WTC11 (cell line): ENCODE measurements around the gene MYH14. TPM values are rescaled to one million over a fixed set of nuclear protein-coding genes. Genes with fewer than 3 reads are reported as not detected.

Experiments
- ATAC-seq: fragments of 200-7000 bp; cut with Tn5 transposase; 2 replicates; pipeline ENCODE4 v1.10.0; 2021; ENCODE audit warnings: mild to moderate bottlenecking, moderate library complexity
- CTCF ChIA-PET: fragments of 300-600 bp; sonication (Branson Sonifier 250); formaldehyde crosslinking; loops from one replicate; lab custom pipeline; 2021; ENCODE audit warnings: antibody characterized with exemption; lab: Charles Lee
- POLR2A ChIA-PET: fragments of 350-600 bp; sonication (Branson Sonifier 250); formaldehyde crosslinking; loops from one replicate; lab custom pipeline; 2021; ENCODE audit warnings: antibody characterized with exemption; lab: Charles Lee
- DNase-seq: peaks from one replicate; pipeline ENCODE4 v3.0.0; 2021; ENCODE audit warnings: low spot score
- H3K27ac Mint-ChIP-seq: 2 replicates; pipeline ENCODE4 v1.8.0; 2021; ENCODE audit warnings: mixed read lengths
- H3K27me3 Mint-ChIP-seq: 2 replicates; pipeline ENCODE4 v1.8.0; 2021; ENCODE audit warnings: low read depth, mild to moderate bottlenecking, moderate library complexity, mixed read lengths
- H3K36me3 Mint-ChIP-seq: 2 replicates; pipeline ENCODE4 v1.8.0; 2021; ENCODE audit warnings: mixed read lengths
- H3K4me1 Mint-ChIP-seq: 2 replicates; pipeline ENCODE4 v1.8.0; 2022; ENCODE audit warnings: mixed read lengths
- H3K4me3 Mint-ChIP-seq: 2 replicates; pipeline ENCODE4 v1.8.0; 2021; ENCODE audit warnings: mild to moderate bottlenecking, moderate library complexity, mixed read lengths
- H3K9me3 Mint-ChIP-seq: 2 replicates; pipeline ENCODE4 v1.8.0; 2021; ENCODE audit warnings: mixed read lengths
- ATF1 ChIP-seq: sonication (generic); formaldehyde crosslinking; IDR thresholded peaks from 2 replicates; pipeline ENCODE4 v1.8.1; 2023; ENCODE audit warnings: mild to moderate bottlenecking, moderate library complexity, missing genetic modification reagents
- HMGA2 ChIP-seq: fragments of 250-450 bp; sonication (Bioruptor Pico); IDR thresholded peaks from 2 replicates; pipeline ENCODE4 v1.4.0; 2021; ENCODE audit warnings: mild to moderate bottlenecking, moderate library complexity
- MXD4 ChIP-seq: fragments of 250-450 bp; sonication (Bioruptor Pico); IDR thresholded peaks from 2 replicates; pipeline ENCODE4 v1.8.0; 2021; ENCODE audit warnings: mild to moderate bottlenecking, moderate library complexity, borderline replicate concordance
- TEAD4 ChIP-seq: sonication (generic); formaldehyde crosslinking; IDR thresholded peaks from 2 replicates; pipeline ENCODE4 v1.8.0; 2022; ENCODE audit warnings: mild to moderate bottlenecking, missing genetic modification reagents
- ZBTB21 ChIP-seq: sonication (generic); formaldehyde crosslinking; IDR thresholded peaks from 2 replicates; pipeline ENCODE4 v1.8.1; 2023; ENCODE audit warnings: mild to moderate bottlenecking, missing genetic modification reagents, borderline replicate concordance
- ZNF423 ChIP-seq: fragments of 250-450 bp; sonication (Bioruptor Pico); IDR thresholded peaks from 2 replicates; pipeline ENCODE4 v2.1.2; 2022; ENCODE audit warnings: mild to moderate bottlenecking, moderate library complexity
- total RNA-seq: library from RNA; stranded (reverse); gene quantifications from 3 replicates; pipeline ENCODE4 v1.2.3, GENCODE V29; 2021
- TF ChIP-seq, protein P1 (sequence below): fragments of 250-450 bp; sonication (Bioruptor Pico); IDR thresholded peaks from 2 replicates; pipeline ENCODE4 v1.9.0; 2021; ENCODE audit warnings: mild to moderate bottlenecking
- TF ChIP-seq, protein P2 (sequence below): fragments of 250-450 bp; sonication (Bioruptor Pico); conservative IDR thresholded peaks from 2 replicates; pipeline ENCODE4 v1.9.0; 2021; ENCODE audit warnings: mild to moderate bottlenecking
- TF ChIP-seq, protein P3 (sequence below): sonication (generic); formaldehyde crosslinking; IDR thresholded peaks from 2 replicates; pipeline ENCODE4 v1.8.1; 2023; ENCODE audit warnings: mild to moderate bottlenecking, missing genetic modification reagents
- TF ChIP-seq, protein P4 (sequence below): sonication (generic); formaldehyde crosslinking; IDR thresholded peaks from 2 replicates; pipeline ENCODE4 v1.8.1; 2023; ENCODE audit warnings: mild to moderate bottlenecking, missing genetic modification reagents, moderate library complexity
- TF ChIP-seq, protein P5 (sequence below): fragments of 250-450 bp; sonication (Bioruptor Pico); IDR thresholded peaks from 2 replicates; pipeline ENCODE4 v1.9.0; 2021; ENCODE audit warnings: mild to moderate bottlenecking
- TF ChIP-seq, protein P6 (sequence below): sonication (generic); formaldehyde crosslinking; IDR thresholded peaks from 2 replicates; pipeline ENCODE4 v1.8.1; 2022; ENCODE audit warnings: mild to moderate bottlenecking, moderate library complexity, missing genetic modification reagents

MYH14 gene
- total RNA-seq, 1 experiment from 2014 or later: 25.8 TPM

DNA sequence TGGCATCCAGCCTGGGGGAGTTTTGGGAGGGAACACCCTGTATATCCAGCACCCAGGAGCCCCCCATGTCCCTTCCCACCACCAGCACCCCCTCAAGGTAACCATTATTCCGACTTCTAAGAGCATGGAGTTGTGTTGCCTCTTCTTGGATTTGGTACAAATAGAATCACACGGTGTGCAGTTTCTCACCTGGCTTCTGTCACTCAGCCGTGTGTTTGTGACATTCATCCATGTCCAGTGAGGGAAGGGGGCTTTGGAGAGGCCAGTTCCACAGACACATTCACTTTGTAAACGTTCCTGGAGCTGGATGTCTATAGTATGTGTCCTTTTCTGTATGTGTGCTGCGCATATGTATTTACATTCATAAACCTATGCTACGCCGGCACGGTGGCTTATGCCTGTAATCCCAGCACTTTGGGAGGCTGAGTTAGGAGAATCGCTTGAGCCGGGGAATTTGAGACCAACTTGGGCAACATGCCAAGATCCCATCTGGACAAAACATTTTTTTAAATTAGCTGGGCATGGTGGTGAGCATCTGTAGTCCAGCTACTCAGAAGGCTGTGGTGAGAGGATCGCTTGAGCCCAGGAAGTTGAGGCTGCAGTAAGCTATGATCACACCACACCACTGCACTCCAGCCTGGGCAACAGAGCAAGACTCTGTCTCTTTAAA is 36.6 kb downstream of the MYH14 start (continued):
- TF ChIP-seq, protein P1, sequence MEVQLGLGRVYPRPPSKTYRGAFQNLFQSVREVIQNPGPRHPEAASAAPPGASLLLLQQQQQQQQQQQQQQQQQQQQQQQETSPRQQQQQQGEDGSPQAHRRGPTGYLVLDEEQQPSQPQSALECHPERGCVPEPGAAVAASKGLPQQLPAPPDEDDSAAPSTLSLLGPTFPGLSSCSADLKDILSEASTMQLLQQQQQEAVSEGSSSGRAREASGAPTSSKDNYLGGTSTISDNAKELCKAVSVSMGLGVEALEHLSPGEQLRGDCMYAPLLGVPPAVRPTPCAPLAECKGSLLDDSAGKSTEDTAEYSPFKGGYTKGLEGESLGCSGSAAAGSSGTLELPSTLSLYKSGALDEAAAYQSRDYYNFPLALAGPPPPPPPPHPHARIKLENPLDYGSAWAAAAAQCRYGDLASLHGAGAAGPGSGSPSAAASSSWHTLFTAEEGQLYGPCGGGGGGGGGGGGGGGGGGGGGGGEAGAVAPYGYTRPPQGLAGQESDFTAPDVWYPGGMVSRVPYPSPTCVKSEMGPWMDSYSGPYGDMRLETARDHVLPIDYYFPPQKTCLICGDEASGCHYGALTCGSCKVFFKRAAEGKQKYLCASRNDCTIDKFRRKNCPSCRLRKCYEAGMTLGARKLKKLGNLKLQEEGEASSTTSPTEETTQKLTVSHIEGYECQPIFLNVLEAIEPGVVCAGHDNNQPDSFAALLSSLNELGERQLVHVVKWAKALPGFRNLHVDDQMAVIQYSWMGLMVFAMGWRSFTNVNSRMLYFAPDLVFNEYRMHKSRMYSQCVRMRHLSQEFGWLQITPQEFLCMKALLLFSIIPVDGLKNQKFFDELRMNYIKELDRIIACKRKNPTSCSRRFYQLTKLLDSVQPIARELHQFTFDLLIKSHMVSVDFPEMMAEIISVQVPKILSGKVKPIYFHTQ (CRISPR knock-in tag): no peak
- TF ChIP-seq MXD4 (CRISPR knock-in tag): no peak
- TF ChIP-seq ZBTB21 (CRISPR knock-in tag): no peak
- TF ChIP-seq HMGA2 (CRISPR knock-in tag): no peak
- TF ChIP-seq, all 79 proteins: peak for 0

DNA sequence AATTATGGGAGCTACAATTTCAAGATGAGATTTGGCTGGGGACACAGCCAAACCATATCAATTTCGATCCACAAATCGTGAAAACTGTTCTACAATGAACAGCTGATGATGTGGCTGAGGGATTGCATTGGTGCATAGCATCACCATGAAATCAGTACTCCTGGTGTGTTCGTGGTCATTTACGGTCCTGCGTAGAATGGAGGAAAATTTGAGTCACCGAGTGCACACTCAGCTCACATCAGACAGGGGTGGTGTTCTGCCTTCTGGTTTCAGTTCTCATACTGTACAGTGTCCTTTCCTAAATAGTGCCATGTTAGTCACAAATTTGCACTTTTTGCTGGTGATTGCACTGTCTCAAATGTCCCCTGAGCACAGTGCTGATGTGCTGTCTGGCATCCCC is 39.2 kb downstream of the MYH14 start:
- H3K36me3 Mint-ChIP-seq: peaks cover 17% of the 10 kb centered on the region
- ChIA-PET CTCF (interaction anchor here (1.1 kb wide), 1 partner anchor 12 kb away, joined by 3 read pairs; no protein-coding TSS in a partner anchor), POLR2A (no interaction called here)
- no peaks in the 10 kb centered on the region for H3K27me3 Mint-ChIP-seq
- TF ChIP-seq, protein P2, sequence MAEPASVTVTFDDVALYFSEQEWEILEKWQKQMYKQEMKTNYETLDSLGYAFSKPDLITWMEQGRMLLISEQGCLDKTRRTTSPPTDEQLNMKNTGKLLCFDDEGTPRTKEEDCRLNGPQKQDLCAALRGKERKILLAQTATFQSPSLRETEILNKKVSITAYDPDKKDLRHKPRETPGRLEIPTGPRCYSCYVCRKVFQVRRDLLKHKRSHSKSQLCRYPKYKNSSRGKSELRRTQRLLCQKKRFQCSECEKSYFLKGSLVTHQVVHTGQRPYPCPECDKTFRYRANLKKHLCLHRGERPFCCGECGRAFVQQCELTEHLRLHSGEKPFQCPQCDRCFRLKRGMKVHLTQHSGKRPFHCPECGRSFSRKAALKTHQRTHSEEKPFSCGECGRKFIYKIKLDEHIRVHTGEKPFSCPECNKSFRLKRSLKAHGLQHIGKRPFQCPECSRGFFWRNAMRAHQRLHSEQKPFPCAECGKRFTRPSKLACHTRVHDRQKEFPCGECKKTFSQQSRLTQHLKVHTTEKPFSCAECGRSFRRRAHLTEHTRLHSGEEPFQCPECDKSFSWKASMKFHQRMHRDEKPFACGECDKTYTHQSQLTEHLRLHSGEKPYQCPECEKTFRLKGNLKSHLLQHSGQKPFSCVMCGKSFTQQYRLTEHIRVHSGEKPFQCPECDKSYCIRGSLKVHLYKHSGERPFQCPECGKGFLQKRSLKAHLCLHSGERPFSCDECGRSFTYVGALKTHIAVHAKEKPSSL (CRISPR knock-in tag): no peak
- TF ChIP-seq, protein P3, sequence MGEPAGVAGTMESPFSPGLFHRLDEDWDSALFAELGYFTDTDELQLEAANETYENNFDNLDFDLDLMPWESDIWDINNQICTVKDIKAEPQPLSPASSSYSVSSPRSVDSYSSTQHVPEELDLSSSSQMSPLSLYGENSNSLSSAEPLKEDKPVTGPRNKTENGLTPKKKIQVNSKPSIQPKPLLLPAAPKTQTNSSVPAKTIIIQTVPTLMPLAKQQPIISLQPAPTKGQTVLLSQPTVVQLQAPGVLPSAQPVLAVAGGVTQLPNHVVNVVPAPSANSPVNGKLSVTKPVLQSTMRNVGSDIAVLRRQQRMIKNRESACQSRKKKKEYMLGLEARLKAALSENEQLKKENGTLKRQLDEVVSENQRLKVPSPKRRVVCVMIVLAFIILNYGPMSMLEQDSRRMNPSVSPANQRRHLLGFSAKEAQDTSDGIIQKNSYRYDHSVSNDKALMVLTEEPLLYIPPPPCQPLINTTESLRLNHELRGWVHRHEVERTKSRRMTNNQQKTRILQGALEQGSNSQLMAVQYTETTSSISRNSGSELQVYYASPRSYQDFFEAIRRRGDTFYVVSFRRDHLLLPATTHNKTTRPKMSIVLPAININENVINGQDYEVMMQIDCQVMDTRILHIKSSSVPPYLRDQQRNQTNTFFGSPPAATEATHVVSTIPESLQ: no peak
- no peak for TF ChIP-seq ATF1
- TF ChIP-seq, protein P4, sequence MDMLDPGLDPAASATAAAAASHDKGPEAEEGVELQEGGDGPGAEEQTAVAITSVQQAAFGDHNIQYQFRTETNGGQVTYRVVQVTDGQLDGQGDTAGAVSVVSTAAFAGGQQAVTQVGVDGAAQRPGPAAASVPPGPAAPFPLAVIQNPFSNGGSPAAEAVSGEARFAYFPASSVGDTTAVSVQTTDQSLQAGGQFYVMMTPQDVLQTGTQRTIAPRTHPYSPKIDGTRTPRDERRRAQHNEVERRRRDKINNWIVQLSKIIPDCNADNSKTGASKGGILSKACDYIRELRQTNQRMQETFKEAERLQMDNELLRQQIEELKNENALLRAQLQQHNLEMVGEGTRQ: no peak
- TF ChIP-seq, protein P5, sequence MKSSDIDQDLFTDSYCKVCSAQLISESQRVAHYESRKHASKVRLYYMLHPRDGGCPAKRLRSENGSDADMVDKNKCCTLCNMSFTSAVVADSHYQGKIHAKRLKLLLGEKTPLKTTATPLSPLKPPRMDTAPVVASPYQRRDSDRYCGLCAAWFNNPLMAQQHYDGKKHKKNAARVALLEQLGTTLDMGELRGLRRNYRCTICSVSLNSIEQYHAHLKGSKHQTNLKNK (CRISPR knock-in tag): no peak
- peaks cover 10% of the 10 kb centered on the region for H3K9me3 Mint-ChIP-seq
- peaks cover 32% of the 10 kb centered on the region for H3K4me1 Mint-ChIP-seq
- no peak overlapping the region for H3K4me3 Mint-ChIP-seq
- no peak for DNase-seq
- no peak for ATAC-seq
- H3K27ac Mint-ChIP-seq: peak overlapping the region; percentile 86

DNA sequence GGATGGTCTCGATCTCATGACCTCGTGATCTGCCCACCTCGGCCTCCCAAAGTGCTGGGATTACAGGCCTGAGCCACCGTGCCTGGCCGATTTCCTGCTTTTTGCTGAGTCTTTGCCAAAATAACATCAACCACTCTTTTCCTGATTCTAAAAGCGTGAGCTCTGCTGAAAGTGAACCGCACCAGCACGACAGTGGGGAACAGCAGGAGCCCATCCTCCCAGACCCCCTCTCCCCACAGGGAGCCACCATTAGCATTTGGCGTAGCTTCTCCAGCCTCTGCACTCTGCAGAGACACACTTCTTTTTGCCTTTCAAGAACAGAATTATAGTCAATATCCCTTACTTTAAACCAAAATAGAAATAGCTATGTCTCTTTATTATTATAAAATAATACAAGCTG is 41.3 kb downstream of the MYH14 start:
- ChIA-PET CTCF (interaction anchor here (0.6 to 4.9 kb wide), 10 partner anchors 8 to 193 kb away, joined by 3 to 28 read pairs (median 4); no protein-coding TSS in a partner anchor), POLR2A (interaction anchor here (0.6 to 0.9 kb wide), 3 partner anchors 8 to 29 kb away, joined by 3 to 6 read pairs (median 3); no protein-coding TSS in a partner anchor)
- Mint-ChIP-seq H3K4me3 (peak overlapping the region; percentile 21; the same call in 1 of the 2 replicates), H3K4me1 (peaks cover 25% of the 10 kb centered on the region), H3K27ac (peak overlapping the region; percentile 94), H3K27me3 (no peaks in the 10 kb centered on the region), H3K9me3 (peaks cover 10% of the 10 kb centered on the region), H3K36me3 (peaks cover 20% of the 10 kb centered on the region)
- DNase-seq (peak; percentile 41), ATAC-seq (peak; percentile 66)
- TF ChIP-seq, protein P6, sequence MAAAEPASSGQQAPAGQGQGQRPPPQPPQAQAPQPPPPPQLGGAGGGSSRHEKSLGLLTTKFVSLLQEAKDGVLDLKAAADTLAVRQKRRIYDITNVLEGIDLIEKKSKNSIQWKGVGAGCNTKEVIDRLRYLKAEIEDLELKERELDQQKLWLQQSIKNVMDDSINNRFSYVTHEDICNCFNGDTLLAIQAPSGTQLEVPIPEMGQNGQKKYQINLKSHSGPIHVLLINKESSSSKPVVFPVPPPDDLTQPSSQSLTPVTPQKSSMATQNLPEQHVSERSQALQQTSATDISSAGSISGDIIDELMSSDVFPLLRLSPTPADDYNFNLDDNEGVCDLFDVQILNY (CRISPR knock-in tag): no peak
- TF ChIP-seq ZNF423 (CRISPR knock-in tag) (peak; percentile 64), TEAD4 (no peak)
